ENCODE measurements around the gene USP46.

Gene USP46

DNA sequence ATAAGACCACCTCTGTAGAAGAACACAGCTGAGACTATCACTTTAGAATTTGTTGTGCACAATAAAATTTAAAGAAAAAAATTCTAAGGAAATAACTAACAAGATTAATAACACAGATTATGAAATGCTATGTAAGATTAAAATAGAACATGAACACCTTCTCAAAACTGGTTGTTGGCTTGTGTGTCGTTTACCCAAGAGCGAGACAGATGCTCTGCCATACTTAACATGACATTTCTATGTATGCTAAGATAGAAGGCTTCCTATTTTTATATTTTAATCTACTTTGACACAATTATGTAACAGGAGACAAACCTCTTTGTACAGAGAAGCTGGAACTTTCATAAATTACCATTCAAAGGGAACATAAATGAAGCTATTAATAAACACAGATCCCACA lies 30.1 kb downstream of the USP46 start:
- no peak overlapping the region for H3K4me3 ChIP-seq (ENCODE audit: low read length)
- H3K27ac ChIP-seq (ENCODE audit: low read depth, low read length), result no peak overlapping the region
- peaks cover 2% of the 10 kb centered on the region for H3K36me3 ChIP-seq (ENCODE audit: control insufficient read depth, insufficient read depth, low read length)

DNA sequence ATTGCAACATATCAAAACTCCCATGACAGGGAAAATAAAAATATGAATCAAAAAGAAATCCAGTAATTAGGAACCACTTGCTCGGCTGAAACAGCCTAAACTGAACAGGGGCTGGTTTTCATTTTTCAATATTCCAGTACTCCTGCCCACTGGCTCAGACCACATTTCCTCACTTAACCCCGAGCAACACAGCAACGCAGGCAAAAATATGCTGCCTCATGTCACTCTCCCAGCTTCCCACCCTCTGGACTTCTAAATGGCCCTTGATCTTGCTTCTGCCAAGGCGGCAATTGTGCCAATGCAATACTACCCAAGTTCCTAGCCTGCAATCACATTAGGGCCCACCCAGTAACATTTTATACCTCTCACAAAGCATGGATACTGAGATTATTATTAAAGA lies 30.6 kb downstream of the USP46 start:
- H3K4me1 ChIP-seq (ENCODE audit: control insufficient read depth, insufficient read depth, low read length), result no peaks in the 10 kb centered on the region
- no peaks in the 10 kb centered on the region for H3K27me3 ChIP-seq (ENCODE audit: control insufficient read depth, insufficient read depth, low read length)
- H3K27ac ChIP-seq (ENCODE audit: low read depth, low read length), result no peak overlapping the region
- H3K4me3 ChIP-seq (ENCODE audit: low read length), result no peak overlapping the region
- H3K36me3 ChIP-seq (ENCODE audit: control insufficient read depth, insufficient read depth, low read length), result peaks cover 2% of the 10 kb centered on the region
- no peak overlapping the region for H3K9ac ChIP-seq (ENCODE audit: low read length)

More for the DNA sequence above, 30.1 kb downstream of the USP46 start:
- Histone ChIP-seq H3K4me1 (ENCODE audit: control insufficient read depth, insufficient read depth, low read length) (no peaks in the 10 kb centered on the region), H3K27me3 (ENCODE audit: control insufficient read depth, insufficient read depth, low read length) (no peaks in the 10 kb centered on the region), H3K9ac (ENCODE audit: low read length) (no peak overlapping the region)

DNA sequence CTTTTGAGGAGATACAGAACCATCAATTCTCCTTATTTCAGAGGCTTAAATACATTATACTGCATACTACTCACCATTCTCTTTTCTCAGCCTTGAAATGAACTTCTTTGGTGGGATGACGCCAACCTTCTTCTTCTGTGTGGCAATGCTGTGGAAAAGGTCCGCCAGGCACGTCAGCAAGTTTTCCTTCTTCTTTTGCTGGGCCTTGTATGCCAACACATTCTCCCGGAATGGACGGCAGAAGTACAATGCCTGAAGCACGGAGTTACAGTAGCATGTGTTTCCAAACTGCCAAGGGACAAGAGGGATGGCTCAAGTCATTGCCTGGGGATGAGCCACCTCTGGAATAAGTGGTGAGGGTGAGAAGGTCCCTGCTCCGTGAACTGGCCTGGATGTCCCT lies 31.2 kb downstream of the USP46 start:
- no peak overlapping the region for H3K27ac ChIP-seq (ENCODE audit: low read depth, low read length)
- peaks cover 2% of the 10 kb centered on the region for H3K36me3 ChIP-seq (ENCODE audit: control insufficient read depth, insufficient read depth, low read length)
- H3K4me1 ChIP-seq (ENCODE audit: control insufficient read depth, insufficient read depth, low read length), result no peaks in the 10 kb centered on the region
- no peak overlapping the region for H3K4me3 ChIP-seq (ENCODE audit: low read length)
- H3K9ac ChIP-seq (ENCODE audit: low read length), result no peak overlapping the region
- no peaks in the 10 kb centered on the region for H3K27me3 ChIP-seq (ENCODE audit: control insufficient read depth, insufficient read depth, low read length)

DNA sequence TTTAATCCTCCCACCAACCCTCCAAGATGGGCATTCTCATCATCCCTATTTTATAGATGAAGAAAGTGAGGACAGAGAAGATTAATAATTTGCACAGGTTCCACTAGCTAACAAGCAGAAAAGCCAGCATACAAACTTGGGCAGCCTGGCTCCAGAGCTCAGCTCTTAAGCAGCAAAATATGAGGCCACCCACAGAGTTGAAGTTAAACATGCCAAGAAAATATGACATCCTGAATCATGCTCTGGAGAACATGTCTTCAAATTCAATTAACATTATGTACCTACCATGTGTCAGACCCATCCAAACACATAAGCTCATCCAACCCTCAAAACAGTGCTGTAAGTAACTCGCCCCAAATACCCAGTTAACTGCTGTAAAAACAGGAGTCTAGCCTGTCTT lies 33.9 kb downstream of the USP46 start:
- Histone ChIP-seq H3K27ac (ENCODE audit: low read depth, low read length) (no peak overlapping the region), H3K4me3 (ENCODE audit: low read length) (no peak overlapping the region)

DNA sequence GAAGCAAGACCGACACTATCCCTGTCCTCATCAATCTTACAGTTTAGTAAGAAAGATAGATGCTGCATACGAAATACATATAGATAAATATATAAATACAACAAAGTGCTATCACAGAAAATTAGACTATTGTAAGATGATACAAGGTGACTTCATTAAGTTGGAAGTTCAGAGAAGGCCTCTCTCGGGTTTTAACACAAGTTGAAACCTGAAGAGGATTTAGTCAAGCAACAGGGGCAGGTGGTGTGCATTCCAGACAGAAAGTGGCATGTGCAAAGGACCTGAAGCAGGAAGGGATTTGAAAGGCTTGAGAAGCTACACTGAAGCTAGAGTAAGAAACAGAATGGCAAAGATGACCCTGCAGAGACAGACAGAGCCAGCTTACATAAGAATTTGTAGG lies 36.5 kb downstream of the USP46 start:
- Histone ChIP-seq H3K4me1 (ENCODE audit: control insufficient read depth, insufficient read depth, low read length) (no peaks in the 10 kb centered on the region), H3K36me3 (ENCODE audit: control insufficient read depth, insufficient read depth, low read length) (peaks cover 2% of the 10 kb centered on the region), H3K27me3 (ENCODE audit: control insufficient read depth, insufficient read depth, low read length) (no peaks in the 10 kb centered on the region), H3K9ac (ENCODE audit: low read length) (no peak overlapping the region), H3K27ac (ENCODE audit: low read depth, low read length) (no peak overlapping the region), H3K4me3 (ENCODE audit: low read length) (no peak overlapping the region)

More for the DNA sequence above, 33.9 kb downstream of the USP46 start:
- Histone ChIP-seq H3K4me1 (ENCODE audit: control insufficient read depth, insufficient read depth, low read length) (no peaks in the 10 kb centered on the region), H3K36me3 (ENCODE audit: control insufficient read depth, insufficient read depth, low read length) (peaks cover 2% of the 10 kb centered on the region), H3K9ac (ENCODE audit: low read length) (no peak overlapping the region), H3K27me3 (ENCODE audit: control insufficient read depth, insufficient read depth, low read length) (no peaks in the 10 kb centered on the region)

DNA sequence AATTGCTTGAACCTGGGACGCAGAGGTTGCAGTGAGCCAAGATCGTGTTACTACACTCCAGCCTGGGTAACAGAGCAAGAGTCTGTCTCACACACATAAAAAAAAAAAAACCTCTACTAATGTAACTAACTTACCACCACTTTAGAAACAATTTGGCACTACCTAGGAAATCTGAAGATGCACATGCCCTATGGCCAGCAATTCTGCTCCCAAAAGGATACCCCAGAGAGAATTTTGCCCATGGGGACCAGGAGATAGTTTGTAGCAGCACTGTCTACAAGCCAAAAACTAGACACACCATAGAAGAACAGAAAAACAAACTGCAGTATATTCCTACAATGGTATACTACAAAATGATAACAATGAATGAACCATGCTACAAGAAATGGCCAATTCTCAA lies 37.5 kb downstream of the USP46 start:
- H3K27ac ChIP-seq (ENCODE audit: low read depth, low read length), result no peak overlapping the region
- no peaks in the 10 kb centered on the region for H3K27me3 ChIP-seq (ENCODE audit: control insufficient read depth, insufficient read depth, low read length)
- H3K36me3 ChIP-seq (ENCODE audit: control insufficient read depth, insufficient read depth, low read length), result peaks cover 2% of the 10 kb centered on the region
- no peak overlapping the region for H3K9ac ChIP-seq (ENCODE audit: low read length)
- no peak overlapping the region for H3K4me3 ChIP-seq (ENCODE audit: low read length)
- no peaks in the 10 kb centered on the region for H3K4me1 ChIP-seq (ENCODE audit: control insufficient read depth, insufficient read depth, low read length)

DNA sequence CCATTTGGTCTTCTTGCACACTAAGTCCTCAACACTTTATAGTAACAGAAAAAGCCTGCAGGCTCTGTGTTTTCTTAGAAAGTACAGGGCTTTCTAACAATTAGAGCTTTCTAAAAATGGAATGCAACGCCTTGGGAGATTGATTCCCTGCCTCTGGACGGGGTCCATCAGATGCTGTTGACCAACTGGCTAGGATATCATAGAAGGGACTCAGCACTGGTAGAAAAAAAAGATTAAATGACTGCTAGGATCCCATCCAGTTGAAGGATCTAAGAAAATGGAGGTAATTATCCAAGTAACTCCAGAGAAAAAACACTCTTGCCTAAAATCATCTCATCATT lies 39.5 kb downstream of the USP46 start:
- no peak overlapping the region for H3K4me3 ChIP-seq (ENCODE audit: low read length)
- no peaks in the 10 kb centered on the region for H3K27me3 ChIP-seq (ENCODE audit: control insufficient read depth, insufficient read depth, low read length)
- no peak overlapping the region for H3K27ac ChIP-seq (ENCODE audit: low read depth, low read length)
- H3K4me1 ChIP-seq (ENCODE audit: control insufficient read depth, insufficient read depth, low read length), result no peaks in the 10 kb centered on the region
- no peaks in the 10 kb centered on the region for H3K36me3 ChIP-seq (ENCODE audit: control insufficient read depth, insufficient read depth, low read length)
- H3K9ac ChIP-seq (ENCODE audit: low read length), result no peak overlapping the region

DNA sequence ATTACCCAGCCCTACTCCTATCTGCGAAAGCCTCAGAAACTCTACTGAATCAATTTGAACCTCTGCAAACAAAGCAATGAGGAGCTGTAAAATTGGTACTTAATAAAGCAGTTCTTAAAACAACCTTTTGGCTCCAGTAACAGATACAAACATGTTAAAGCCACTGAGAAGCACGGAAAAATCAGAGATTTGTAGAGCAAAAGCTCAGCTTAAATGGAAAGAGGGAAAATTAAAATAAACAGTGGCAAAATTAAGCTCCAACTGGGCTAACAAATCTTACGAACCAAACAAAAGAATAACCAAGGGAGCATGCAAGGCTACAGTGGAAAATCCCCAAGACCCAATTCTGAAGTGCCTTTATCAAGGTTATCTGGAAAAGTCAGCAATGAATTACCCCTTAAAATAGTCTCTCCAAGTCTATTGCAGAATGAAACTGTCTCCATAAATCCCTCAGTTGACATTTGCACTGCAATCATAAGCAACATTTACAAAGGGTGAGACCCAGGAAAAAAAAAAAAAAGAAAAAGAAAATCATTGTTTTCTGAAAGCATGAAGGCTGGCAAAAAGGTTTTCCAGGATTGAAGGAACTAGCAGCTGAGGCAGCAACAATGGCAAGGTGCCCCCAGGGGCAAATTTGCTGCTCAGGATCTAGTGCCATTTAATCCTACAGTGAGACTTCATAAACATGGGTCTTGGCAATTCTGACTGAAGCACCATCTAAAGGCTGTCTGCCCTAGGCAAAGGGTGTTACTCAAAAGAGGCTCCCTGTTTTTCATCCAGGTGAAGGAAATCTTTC lies 40.1 kb downstream of the USP46 start:
- Histone ChIP-seq H3K36me3 (ENCODE audit: control insufficient read depth, insufficient read depth, low read length) (no peaks in the 10 kb centered on the region), H3K4me1 (ENCODE audit: control insufficient read depth, insufficient read depth, low read length) (no peaks in the 10 kb centered on the region), H3K27me3 (ENCODE audit: control insufficient read depth, insufficient read depth, low read length) (no peaks in the 10 kb centered on the region), H3K27ac (ENCODE audit: low read depth, low read length) (no peak overlapping the region), H3K4me3 (ENCODE audit: low read length) (no peak overlapping the region), H3K9ac (ENCODE audit: low read length) (no peak overlapping the region)

DNA sequence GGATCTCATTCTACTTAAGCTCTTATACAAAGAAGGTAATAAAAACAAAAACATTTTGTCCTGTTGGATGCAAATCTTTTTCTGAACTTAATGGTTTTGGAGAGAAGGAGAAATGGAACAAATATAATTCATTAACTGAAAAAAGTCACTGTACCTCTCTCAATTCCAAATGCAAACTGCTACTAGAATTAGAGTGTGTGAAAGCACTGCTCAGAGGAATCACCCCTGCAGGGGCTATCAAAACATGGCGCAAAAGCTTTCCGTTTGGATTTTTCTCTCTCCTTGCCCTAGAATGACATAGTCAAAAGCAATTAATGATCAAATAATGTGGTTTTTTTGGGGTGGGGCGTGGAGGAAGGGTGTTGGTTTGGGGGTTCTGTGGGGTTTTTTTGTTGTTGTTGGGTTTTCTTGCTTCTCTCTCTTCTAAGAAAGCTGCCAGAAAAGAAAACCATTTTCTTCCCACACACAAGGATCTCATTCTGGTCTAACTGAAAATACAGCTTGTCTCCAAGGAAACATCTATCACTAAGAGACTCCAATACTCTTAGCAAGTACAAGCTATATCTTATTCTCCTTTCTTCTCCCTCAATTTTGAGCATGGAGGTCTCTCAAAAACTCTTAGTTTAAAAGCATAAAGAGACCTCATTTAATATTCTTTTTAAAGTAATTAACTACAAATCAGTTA lies 41.6 kb downstream of the USP46 start:
- Histone ChIP-seq H3K27ac (ENCODE audit: low read depth, low read length) (no peak overlapping the region), H3K9ac (ENCODE audit: low read length) (no peak overlapping the region), H3K4me1 (ENCODE audit: control insufficient read depth, insufficient read depth, low read length) (no peaks in the 10 kb centered on the region), H3K4me3 (ENCODE audit: low read length) (no peak overlapping the region), H3K36me3 (ENCODE audit: control insufficient read depth, insufficient read depth, low read length) (no peaks in the 10 kb centered on the region), H3K27me3 (ENCODE audit: control insufficient read depth, insufficient read depth, low read length) (no peaks in the 10 kb centered on the region)

DNA sequence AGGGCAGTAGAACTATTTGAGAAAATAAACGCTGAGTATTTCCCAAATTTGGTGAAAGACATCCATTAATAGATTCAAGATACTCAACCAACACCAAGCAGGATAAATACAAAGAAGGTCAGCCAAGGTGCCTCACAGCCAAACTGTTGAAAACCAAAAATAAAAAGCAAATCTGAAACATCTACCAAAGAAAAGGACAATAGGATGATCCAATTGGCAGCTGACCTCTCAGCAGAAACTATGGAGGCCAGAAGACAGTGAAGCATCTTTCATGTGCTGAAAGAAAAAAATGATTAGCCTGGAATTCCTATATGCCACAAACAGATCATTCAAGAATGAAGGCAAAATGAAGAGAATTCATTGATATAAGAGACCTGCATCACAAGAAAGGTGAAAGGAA lies 44.9 kb downstream of the USP46 start:
- H3K27me3 ChIP-seq (ENCODE audit: control insufficient read depth, insufficient read depth, low read length), result no peaks in the 10 kb centered on the region
- H3K9ac ChIP-seq (ENCODE audit: low read length), result no peak overlapping the region
- H3K4me3 ChIP-seq (ENCODE audit: low read length), result no peak overlapping the region
- H3K27ac ChIP-seq (ENCODE audit: low read depth, low read length), result no peak overlapping the region
- H3K4me1 ChIP-seq (ENCODE audit: control insufficient read depth, insufficient read depth, low read length), result no peaks in the 10 kb centered on the region
- no peaks in the 10 kb centered on the region for H3K36me3 ChIP-seq (ENCODE audit: control insufficient read depth, insufficient read depth, low read length)

DNA sequence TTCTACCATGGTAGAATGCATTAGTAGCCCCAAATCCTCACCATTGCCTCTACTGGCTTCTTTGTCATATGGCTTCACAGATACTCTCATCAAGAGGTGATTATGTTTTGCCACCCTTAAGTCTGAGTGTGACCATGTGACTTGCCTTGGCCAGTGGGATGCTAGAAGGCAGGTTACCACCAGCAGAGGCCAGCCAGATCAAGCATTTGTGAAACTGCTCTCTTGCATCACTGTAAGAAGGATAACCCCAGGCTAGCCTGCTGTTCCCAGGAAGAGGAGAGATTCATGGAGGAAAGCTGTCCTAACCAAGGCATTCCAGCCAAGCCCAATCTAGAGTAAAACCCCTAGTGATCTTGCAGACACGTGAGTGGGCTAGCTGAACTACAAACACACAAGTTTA lies 46.8 kb downstream of the USP46 start:
- Histone ChIP-seq H3K36me3 (ENCODE audit: control insufficient read depth, insufficient read depth, low read length) (peaks cover 6% of the 10 kb centered on the region), H3K4me1 (ENCODE audit: control insufficient read depth, insufficient read depth, low read length) (no peaks in the 10 kb centered on the region), H3K27me3 (ENCODE audit: control insufficient read depth, insufficient read depth, low read length) (no peaks in the 10 kb centered on the region), H3K9ac (ENCODE audit: low read length) (no peak overlapping the region), H3K4me3 (ENCODE audit: low read length) (no peak overlapping the region), H3K27ac (ENCODE audit: low read depth, low read length) (no peak overlapping the region)

DNA sequence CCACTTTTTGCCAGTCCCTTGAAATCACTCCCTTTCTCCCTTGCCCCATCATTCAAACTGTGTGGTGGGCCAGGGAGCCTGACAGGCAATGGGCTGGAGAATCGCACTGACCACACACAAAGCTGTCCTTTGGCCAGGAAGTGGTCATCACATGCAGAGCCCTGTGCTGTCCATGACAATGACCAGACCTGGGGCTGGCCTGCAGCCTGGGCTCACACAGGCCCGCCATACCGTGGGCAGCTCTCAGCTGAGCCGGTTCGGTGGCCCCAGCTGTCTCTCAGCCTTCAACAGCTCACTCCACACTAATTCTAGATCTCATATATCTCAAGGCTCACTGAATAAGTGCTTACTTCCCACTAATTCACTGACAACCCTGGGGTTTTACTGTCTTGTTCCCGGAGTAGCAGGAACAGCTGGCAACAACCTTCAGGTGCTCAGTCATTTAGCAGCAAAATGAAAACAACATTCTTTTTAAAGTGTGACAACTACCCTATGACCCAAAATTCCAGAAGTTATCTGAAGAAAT lies 48.0 kb downstream of the USP46 start:
- no peak overlapping the region for H3K4me3 ChIP-seq (ENCODE audit: low read length)
- no peak overlapping the region for H3K27ac ChIP-seq (ENCODE audit: low read depth, low read length)
- no peak overlapping the region for H3K9ac ChIP-seq (ENCODE audit: low read length)
- H3K27me3 ChIP-seq (ENCODE audit: control insufficient read depth, insufficient read depth, low read length), result no peaks in the 10 kb centered on the region
- no peaks in the 10 kb centered on the region for H3K4me1 ChIP-seq (ENCODE audit: control insufficient read depth, insufficient read depth, low read length)
- H3K36me3 ChIP-seq (ENCODE audit: control insufficient read depth, insufficient read depth, low read length), result peaks cover 6% of the 10 kb centered on the region

DNA sequence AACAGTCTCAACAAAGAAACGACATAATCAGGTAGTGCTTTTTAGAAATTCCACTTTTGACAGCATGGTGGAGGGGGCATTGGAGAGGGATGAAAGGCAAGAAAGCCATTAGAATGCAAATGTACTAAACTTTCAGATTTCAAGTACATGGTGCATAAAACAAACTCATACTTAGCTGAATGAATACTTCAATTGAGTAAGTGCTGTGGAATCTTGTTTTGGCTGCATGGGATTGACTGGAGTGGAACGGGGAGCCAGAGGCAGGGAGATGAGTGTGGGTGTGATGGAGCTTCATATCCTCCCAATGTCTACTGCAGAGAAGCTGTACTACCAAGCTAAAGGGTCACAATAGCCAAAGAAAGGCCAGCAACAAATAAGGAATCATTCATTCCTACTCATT lies 52.4 kb downstream of the USP46 start:
- no peak overlapping the region for H3K4me3 ChIP-seq (ENCODE audit: low read length)
- no peaks in the 10 kb centered on the region for H3K4me1 ChIP-seq (ENCODE audit: control insufficient read depth, insufficient read depth, low read length)
- no peak overlapping the region for H3K27ac ChIP-seq (ENCODE audit: low read depth, low read length)
- H3K27me3 ChIP-seq (ENCODE audit: control insufficient read depth, insufficient read depth, low read length), result no peaks in the 10 kb centered on the region
- peaks cover 9% of the 10 kb centered on the region for H3K36me3 ChIP-seq (ENCODE audit: control insufficient read depth, insufficient read depth, low read length)
- no peak overlapping the region for H3K9ac ChIP-seq (ENCODE audit: low read length)

Data from rectal smooth muscle tissue (tissue), 1 donor.